ENCODE data around the gene TUBB4A. TPM values are rescaled to one million over a fixed set of nuclear protein-coding genes. Genes with fewer than 3 reads are reported as not detected.

TUBB4A gene
- total RNA-seq, 2 experiments from 2014 or later = 9.7 to 16.0 TPM

GRCh38 chr19:6481541-6482342 lies 20.4 kb downstream of the TUBB4A start, which contains the start of gene DENND1C:
Gene DENND1C (minus strand): TSS chr19:6481787. CDS start chr19:6481695, 92 bp downstream.
- Histone ChIP-seq H2AFZ (ENCODE audit: low read length) (peak within 1 kb of the TSS; percentile 95), H3K4me2 (ENCODE audit: low read length) (peak within 1 kb of the TSS; percentile 80), H3K9me3 (ENCODE audit: low read length) (no peaks in the 10 kb centered on the region), H4K20me1 (ENCODE audit: insufficient read depth, low read length) (no peaks in the 10 kb centered on the region), H3K79me2 (ENCODE audit: insufficient read depth, low read depth, low read length) (peaks cover 6% of the 10 kb centered on the region; the same call in 1 of the 2 replicates), H3K27ac (ENCODE audit: low read depth, low read length, poor library complexity, severe bottlenecking) (peak within 1 kb of the TSS; percentile 67), H3K9me2 (ENCODE audit: insufficient read depth, low read length) (no peaks in the 10 kb centered on the region), H3K4me3 (ENCODE audit: low read depth, low read length, poor library complexity, severe bottlenecking) (peak within 1 kb of the TSS; percentile 82), H3K36me3 (ENCODE audit: insufficient read depth, low read length) (peaks cover 5% of the 10 kb centered on the region), H3K4me1 (ENCODE audit: insufficient read depth, low read length, poor library complexity, severe bottlenecking) (peaks cover 38% of the 10 kb centered on the region)
- ChIA-PET CTCF (ENCODE audit: unreplicated experiment) (no interaction called here), POLR2A (interaction anchor here (0.5 to 0.9 kb wide), 7 partner anchors 10 to 1473 kb away, joined by 3 to 6 read pairs (median 3); partner anchors contain the start of genes SLC25A23 and TUBB4A)
- TF ChIP-seq, protein P1, sequence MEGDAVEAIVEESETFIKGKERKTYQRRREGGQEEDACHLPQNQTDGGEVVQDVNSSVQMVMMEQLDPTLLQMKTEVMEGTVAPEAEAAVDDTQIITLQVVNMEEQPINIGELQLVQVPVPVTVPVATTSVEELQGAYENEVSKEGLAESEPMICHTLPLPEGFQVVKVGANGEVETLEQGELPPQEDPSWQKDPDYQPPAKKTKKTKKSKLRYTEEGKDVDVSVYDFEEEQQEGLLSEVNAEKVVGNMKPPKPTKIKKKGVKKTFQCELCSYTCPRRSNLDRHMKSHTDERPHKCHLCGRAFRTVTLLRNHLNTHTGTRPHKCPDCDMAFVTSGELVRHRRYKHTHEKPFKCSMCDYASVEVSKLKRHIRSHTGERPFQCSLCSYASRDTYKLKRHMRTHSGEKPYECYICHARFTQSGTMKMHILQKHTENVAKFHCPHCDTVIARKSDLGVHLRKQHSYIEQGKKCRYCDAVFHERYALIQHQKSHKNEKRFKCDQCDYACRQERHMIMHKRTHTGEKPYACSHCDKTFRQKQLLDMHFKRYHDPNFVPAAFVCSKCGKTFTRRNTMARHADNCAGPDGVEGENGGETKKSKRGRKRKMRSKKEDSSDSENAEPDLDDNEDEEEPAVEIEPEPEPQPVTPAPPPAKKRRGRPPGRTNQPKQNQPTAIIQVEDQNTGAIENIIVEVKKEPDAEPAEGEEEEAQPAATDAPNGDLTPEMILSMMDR (conservative IDR thresholded peaks at IDR 0.05; ENCODE audit: low read length) = peak; percentile 67
- no peak for TF ChIP-seq EZH2phosphoT487 (IDR thresholded peaks at IDR 0.05; ENCODE audit: borderline replicate concordance, low read depth, low read length)
- peak; percentile 88 for DNase-seq (ENCODE audit: low spot score)
- BruUV-seq (replicated peaks) = no TSS peak
- intact Hi-C loops (cut with micrococcal nuclease; ENCODE audit: unreplicated experiment) = loop anchor here (2.0 kb wide), 1 partner anchor 21 kb away; the partner anchor contains the start of gene TUBB4A

- intact Hi-C loops (cut with micrococcal nuclease; ENCODE audit: unreplicated experiment) = no loop called here
- Histone ChIP-seq H3K4me3 (ENCODE audit: low read depth, low read length, poor library complexity, severe bottlenecking) (peak overlapping the region; percentile 82), H4K20me1 (ENCODE audit: insufficient read depth, low read length) (no peaks in the 10 kb centered on the region), H3K9me3 (ENCODE audit: low read length) (no peaks in the 10 kb centered on the region), H3K79me2 (ENCODE audit: insufficient read depth, low read depth, low read length) (peaks cover 6% of the 10 kb centered on the region; the same call in 1 of the 2 replicates), H3K4me1 (ENCODE audit: insufficient read depth, low read length, poor library complexity, severe bottlenecking) (peaks cover 42% of the 10 kb centered on the region), H3K27ac (ENCODE audit: low read depth, low read length, poor library complexity, severe bottlenecking) (peak overlapping the region; percentile 67), H3K9me2 (ENCODE audit: insufficient read depth, low read length) (no peaks in the 10 kb centered on the region), H2AFZ (ENCODE audit: low read length) (peak overlapping the region; percentile 95; the same call in 1 of the 2 replicates), H3K4me2 (ENCODE audit: low read length) (peak overlapping the region; percentile 80), H3K36me3 (ENCODE audit: insufficient read depth, low read length) (peaks cover 10% of the 10 kb centered on the region)
- TF ChIP-seq, protein P1 (conservative IDR thresholded peaks at IDR 0.05; ENCODE audit: low read length) = no peak
- no peak for TF ChIP-seq EZH2phosphoT487 (IDR thresholded peaks at IDR 0.05; ENCODE audit: borderline replicate concordance, low read depth, low read length)
- DNase-seq (ENCODE audit: low spot score) = peak; percentile 43
- BruUV-seq (replicated peaks) = no TSS peak
- ChIA-PET CTCF (ENCODE audit: unreplicated experiment) (interaction anchor here (0.6 kb wide), 1 partner anchor 54 kb away, joined by 4 read pairs; no protein-coding TSS in a partner anchor), POLR2A (interaction anchor here (0.8 to 0.9 kb wide), 3 partner anchors 10 to 22 kb away, joined by 3 to 6 read pairs (median 3); partner anchors contain the start of genes SLC25A23 and TUBB4A)
Measured at GRCh38 chr19:6480848-6481415, 21.2 kb downstream of the TUBB4A start.
